Astrocyte (in vitro differentiated cells and primary cell): Measurements from ENCODE around the gene AIFM2.

Experiments
- EZH2 ChIP-seq: IDR thresholded peaks from 2 replicates; pipeline ENCODE4 v1.6.1; 2012; ENCODE audit warnings: mild to moderate bottlenecking, low read length, inconsistent platforms; ENCODE audit not compliant: insufficient read depth
- TF ChIP-seq, protein P1 (sequence below): IDR thresholded peaks from 2 replicates; pipeline ENCODE4 v1.5.1; 2011; ENCODE audit warnings: low read depth, mild to moderate bottlenecking, inconsistent platforms, low read length, moderate library complexity; ENCODE audit not compliant: insufficient read depth

GRCh38 chr10:70092389-70092718, 40.3 kb downstream of the AIFM2 start:
- no peak for TF ChIP-seq EZH2
- TF ChIP-seq, protein P1, sequence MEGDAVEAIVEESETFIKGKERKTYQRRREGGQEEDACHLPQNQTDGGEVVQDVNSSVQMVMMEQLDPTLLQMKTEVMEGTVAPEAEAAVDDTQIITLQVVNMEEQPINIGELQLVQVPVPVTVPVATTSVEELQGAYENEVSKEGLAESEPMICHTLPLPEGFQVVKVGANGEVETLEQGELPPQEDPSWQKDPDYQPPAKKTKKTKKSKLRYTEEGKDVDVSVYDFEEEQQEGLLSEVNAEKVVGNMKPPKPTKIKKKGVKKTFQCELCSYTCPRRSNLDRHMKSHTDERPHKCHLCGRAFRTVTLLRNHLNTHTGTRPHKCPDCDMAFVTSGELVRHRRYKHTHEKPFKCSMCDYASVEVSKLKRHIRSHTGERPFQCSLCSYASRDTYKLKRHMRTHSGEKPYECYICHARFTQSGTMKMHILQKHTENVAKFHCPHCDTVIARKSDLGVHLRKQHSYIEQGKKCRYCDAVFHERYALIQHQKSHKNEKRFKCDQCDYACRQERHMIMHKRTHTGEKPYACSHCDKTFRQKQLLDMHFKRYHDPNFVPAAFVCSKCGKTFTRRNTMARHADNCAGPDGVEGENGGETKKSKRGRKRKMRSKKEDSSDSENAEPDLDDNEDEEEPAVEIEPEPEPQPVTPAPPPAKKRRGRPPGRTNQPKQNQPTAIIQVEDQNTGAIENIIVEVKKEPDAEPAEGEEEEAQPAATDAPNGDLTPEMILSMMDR = no peak
